SJSA1 (cell line): ENCODE results near the gene MYL3. TPM values are rescaled to one million over a fixed set of nuclear protein-coding genes. Genes with fewer than 3 reads are reported as not detected.

Source experiments
- DNase-seq, 2 experiments: peaks; one replicate each; pipeline ENCODE4 v3.0.0-alpha.2; 2015 to 2020; ENCODE audit warnings: low spot score in 2 of 2, low read depth in 1 of 2
- H3K27ac ChIP-seq: fragments of 250-450 bp; sonication (Bioruptor Pico); 2 replicates; pipeline ENCODE4 v1.5.1; 2020; ENCODE audit warnings: mild to moderate bottlenecking, moderate library complexity
- H3K27me3 ChIP-seq: fragments of 250-450 bp; sonication (Bioruptor Pico); replicated peaks from 2 replicates; pipeline ENCODE4 v1.5.1; 2020; ENCODE audit warnings: mild to moderate bottlenecking, moderate library complexity
- H3K36me3 ChIP-seq: fragments of 250-450 bp; sonication (Bioruptor Pico); 2 replicates; pipeline ENCODE4 v1.5.1; 2020; ENCODE audit warnings: mild to moderate bottlenecking
- H3K4me1 ChIP-seq: fragments of 250-450 bp; sonication (Bioruptor Pico); replicated peaks from 2 replicates; pipeline ENCODE4 v1.6.1; 2021; ENCODE audit warnings: mild to moderate bottlenecking
- H3K4me3 ChIP-seq: fragments of 250-450 bp; sonication (Bioruptor Pico); 2 replicates; pipeline ENCODE4 v1.5.1; 2020; ENCODE audit warnings: mild to moderate bottlenecking
- H3K9me3 ChIP-seq: fragments of 250-450 bp; sonication (Bioruptor Pico); replicated peaks from 2 replicates; pipeline ENCODE4 v1.5.1; 2020; ENCODE audit warnings: mild to moderate bottlenecking
- total RNA-seq: library from RNA; depleted of rRNA; stranded (reverse); fragments of >200 nt; shearing (Covaris generic); gene quantifications from 2 replicates; pipeline ENCODE4 v1.2.3, GENCODE V29; 2014

Gene MYL3
- total RNA-seq, 1 experiment from 2014 or later: not detected

DNA sequence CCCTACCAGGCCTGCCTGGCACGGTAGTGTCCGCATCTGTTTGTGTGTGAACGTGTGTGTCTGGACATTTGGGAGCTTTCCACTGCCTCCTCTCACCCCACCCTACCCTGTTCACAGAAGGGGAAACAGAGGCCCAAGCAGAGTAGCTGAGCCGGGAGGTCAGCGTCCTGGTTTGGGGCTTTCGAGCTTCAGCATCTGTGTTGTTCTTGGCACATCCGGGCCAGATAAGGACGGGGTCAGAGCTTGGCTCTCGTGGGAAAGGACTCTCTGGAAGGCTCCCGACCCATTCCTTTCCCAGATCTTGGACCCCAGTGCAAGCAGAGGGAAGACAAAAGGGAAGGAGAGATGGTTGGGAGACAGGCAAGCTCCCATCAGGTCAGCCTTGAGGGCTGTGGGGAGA, 8.0 kb upstream of the MYL3 start:
- Histone ChIP-seq H3K4me3 (no peak overlapping the region), H3K36me3 (no peaks in the 10 kb centered on the region), H3K4me1 (peaks cover 11% of the 10 kb centered on the region), H3K27me3 (no peaks in the 10 kb centered on the region), H3K27ac (no peak overlapping the region), H3K9me3 (no peaks in the 10 kb centered on the region)
- no peak for DNase-seq

DNA sequence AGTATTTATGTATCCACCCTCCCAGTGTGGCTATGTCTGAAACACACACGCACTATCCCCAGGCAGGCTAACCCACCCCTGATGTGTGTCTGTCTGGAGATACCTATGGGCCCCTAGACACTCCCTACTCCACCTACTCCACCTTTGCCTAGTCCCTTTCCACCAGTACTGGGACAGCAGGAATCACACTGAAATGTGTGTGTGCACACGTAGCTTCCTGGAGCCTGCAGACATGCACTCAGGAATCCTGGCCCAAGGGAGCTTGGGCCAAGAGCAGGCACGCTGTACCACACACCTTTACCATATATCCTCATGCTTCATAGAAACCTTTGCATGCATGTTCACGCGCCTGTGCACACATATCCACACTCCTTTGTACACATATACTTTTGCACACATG, 7.4 kb upstream of the MYL3 start:
- DNase-seq: no peak
- Histone ChIP-seq H3K27ac (no peak overlapping the region), H3K27me3 (no peaks in the 10 kb centered on the region), H3K36me3 (no peaks in the 10 kb centered on the region), H3K4me3 (no peak overlapping the region), H3K9me3 (no peaks in the 10 kb centered on the region), H3K4me1 (peaks cover 11% of the 10 kb centered on the region)

DNA sequence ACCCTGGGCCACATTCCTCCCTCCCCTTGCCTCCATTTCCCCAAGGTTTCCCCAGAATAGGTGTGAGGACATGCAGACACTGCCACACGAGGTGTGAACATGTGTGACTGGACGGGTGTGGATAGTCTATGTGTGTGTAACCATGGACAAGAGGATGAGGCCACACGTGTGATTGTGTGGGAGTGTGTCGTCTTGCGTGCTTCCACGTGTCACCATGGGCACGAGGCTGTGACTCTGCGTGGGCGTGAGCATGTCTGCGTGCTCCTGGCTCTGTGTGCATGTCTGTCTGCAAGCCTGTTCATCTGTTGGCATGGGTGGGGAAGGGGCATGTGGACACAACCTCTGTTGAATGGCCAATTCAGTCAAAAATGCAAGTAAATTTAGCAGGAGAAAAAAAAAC, 6.2 kb upstream of the MYL3 start:
- Histone ChIP-seq H3K27me3 (no peaks in the 10 kb centered on the region), H3K36me3 (no peaks in the 10 kb centered on the region), H3K9me3 (no peaks in the 10 kb centered on the region), H3K27ac (no peak overlapping the region), H3K4me3 (no peak overlapping the region), H3K4me1 (peaks cover 7% of the 10 kb centered on the region)
- no peak for DNase-seq

DNA sequence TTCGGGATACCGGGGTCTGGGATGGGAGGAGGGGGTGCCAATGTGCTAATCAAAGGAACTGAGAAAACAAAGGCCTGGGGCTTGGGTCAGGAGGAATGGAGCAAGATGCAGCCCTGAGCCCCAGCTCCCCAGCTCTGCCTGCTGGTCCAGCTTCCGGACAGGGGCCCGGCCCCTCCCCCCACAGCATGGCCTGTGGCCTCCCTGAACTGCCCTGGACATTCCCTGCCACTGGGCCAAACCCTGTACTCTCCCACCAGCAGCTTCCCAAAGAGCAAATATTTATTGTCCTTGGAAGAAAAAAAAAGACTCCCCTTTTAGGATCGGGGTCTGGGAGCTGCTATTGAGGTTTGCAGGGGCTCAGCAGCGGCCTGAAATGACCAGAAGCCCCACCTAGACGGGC, 5.7 kb upstream of the MYL3 start:
- H3K4me3 ChIP-seq: no peak overlapping the region
- no peaks in the 10 kb centered on the region for H3K27me3 ChIP-seq
- no peak overlapping the region for H3K27ac ChIP-seq
- no peaks in the 10 kb centered on the region for H3K36me3 ChIP-seq
- no peaks in the 10 kb centered on the region for H3K9me3 ChIP-seq
- DNase-seq: no peak
- peaks cover 2% of the 10 kb centered on the region for H3K4me1 ChIP-seq

DNA sequence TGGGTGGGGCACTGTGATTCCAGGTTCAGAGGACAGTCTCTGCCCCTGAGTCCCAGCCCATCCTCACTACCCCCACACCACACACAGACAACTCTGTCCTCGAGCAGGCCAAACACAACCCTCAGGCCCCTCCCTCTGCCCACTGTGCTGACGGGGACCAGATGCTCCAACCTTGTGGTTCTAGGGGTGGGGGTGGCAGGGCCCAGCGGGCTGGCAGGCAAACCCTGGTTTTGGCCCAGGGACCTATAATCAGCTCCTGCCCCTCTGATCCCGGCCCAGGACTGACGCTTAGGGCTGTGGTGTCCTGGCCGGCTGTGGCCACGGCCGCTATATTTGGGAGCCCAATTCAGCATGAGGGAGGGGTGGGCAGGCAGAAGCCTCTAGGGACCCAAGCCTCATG, 5.0 kb upstream of the MYL3 start:
- no peaks in the 10 kb centered on the region for H3K36me3 ChIP-seq
- DNase-seq: no peak
- no peaks in the 10 kb centered on the region for H3K9me3 ChIP-seq
- H3K27me3 ChIP-seq: no peaks in the 10 kb centered on the region
- H3K27ac ChIP-seq: no peak overlapping the region
- no peak overlapping the region for H3K4me3 ChIP-seq
- H3K4me1 ChIP-seq: no peaks in the 10 kb centered on the region

DNA sequence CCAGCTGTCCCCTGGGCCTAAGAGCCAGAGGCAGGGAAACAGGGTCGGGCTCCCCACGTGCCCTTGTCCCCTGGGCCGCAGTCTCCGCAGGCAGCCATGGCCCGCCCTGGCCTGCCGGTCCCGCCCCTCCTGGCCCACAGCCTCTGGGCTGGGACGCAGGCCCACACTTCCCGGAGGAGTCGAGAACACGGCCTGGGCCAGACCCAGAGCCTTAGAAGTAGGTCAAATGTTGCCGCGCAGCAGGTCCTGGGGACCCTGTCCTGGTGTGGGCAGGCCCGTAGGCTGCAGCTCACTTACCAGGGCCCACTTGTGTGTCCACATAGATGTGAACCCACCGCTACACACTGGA, 4.3 kb upstream of the MYL3 start:
- no peak for DNase-seq
- Histone ChIP-seq H3K9me3 (no peaks in the 10 kb centered on the region), H3K4me1 (no peaks in the 10 kb centered on the region), H3K36me3 (no peaks in the 10 kb centered on the region), H3K27ac (no peak overlapping the region), H3K4me3 (no peak overlapping the region), H3K27me3 (no peaks in the 10 kb centered on the region)

DNA sequence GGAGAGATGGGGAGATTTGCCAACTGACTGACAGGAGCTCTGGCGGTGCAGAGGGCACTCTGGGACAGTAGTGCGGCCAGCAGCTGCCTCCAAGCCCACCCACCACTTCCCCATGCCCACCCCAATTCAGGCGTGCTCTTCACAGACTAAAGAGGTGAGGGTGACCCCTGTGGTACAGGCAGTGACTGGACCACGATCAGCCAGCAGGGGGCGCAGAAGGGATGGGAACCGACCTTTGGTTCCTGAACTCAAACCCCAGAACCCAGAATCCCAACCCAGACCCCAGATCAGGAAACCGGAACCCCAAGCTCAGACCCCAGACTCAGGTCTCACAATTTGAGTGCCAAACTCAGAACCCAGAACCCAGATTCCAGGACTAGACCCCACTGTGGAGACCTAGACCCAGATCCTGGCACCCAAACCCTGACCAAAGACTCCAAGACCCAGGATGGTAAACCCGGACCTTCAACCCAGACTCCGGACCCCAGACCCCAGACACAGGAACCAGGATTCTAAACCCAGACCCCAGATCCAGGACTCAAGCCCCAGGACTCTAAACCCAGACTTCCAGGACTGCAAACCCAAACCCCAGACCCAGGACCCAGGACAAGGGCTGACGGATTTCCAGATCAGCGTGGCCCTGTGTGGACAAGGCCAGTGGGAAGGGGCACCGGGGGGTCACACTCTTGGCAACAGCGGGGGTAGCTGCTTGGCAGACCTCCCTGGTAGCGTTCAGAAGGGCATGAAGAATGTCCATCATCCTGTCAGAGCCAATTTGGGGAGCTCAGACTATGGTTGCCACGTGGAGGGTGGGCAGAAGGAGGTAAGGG, 3.7 kb upstream of the MYL3 start:
- no peaks in the 10 kb centered on the region for H3K36me3 ChIP-seq
- no peak overlapping the region for H3K4me3 ChIP-seq
- H3K27ac ChIP-seq: no peak overlapping the region
- H3K4me1 ChIP-seq: no peaks in the 10 kb centered on the region
- H3K27me3 ChIP-seq: no peaks in the 10 kb centered on the region
- DNase-seq: peak; percentile 28 to 73
- H3K9me3 ChIP-seq: no peaks in the 10 kb centered on the region

DNA sequence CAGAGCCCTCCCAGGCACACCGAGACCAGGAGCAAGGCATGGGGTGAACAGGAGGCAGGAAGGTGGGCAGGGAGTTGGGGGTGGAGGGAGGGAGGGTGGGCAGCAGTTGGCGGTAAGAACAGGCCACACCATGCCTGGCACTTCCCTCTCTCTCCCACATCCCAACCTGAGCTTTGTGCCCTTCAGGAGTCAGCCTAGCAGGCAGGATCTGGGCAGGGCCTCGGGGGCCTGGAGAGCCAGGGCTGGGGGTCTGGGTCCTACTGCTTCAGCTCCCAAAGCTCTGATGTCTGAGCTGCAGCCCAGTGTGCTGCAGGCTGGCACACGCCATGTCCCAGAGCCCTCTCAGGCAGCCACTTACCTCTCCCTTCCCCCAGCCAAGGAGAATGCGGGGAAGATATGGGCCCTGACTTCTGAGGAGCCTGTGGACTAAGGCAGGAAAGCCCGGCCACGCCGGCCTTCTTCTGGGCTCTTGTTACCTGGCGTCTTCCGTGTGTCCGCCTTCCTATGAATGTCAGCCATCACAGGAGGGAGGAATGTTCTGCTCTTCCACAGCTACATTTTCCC, 2.9 kb upstream of the MYL3 start:
- no peak overlapping the region for H3K27ac ChIP-seq
- H3K9me3 ChIP-seq: no peaks in the 10 kb centered on the region
- no peak overlapping the region for H3K4me3 ChIP-seq
- no peaks in the 10 kb centered on the region for H3K36me3 ChIP-seq
- no peak for DNase-seq
- H3K4me1 ChIP-seq: no peaks in the 10 kb centered on the region
- no peaks in the 10 kb centered on the region for H3K27me3 ChIP-seq

DNA sequence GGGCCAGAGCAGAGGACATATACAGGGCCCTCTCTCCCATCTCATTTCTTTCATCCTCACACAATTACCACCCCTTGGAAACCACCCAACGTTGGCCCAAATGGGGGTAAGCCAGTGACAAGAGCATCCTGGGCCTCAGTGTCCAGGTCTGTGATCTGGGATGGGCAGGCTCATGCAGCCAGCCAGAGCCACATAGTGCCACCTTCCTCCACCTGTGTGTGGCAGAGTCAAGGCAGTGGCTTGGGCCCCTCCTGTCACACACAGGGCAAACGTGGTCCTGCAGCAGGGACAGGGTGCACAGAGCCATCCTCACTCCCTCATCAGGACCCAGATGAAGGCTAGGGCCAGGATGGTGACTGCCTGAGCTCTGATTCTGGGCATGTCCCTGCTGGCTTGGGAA, 2.3 kb upstream of the MYL3 start:
- Histone ChIP-seq H3K4me1 (no peaks in the 10 kb centered on the region), H3K27ac (no peak overlapping the region), H3K27me3 (no peaks in the 10 kb centered on the region), H3K36me3 (no peaks in the 10 kb centered on the region), H3K9me3 (no peaks in the 10 kb centered on the region), H3K4me3 (no peak overlapping the region)
- no peak for DNase-seq

DNA sequence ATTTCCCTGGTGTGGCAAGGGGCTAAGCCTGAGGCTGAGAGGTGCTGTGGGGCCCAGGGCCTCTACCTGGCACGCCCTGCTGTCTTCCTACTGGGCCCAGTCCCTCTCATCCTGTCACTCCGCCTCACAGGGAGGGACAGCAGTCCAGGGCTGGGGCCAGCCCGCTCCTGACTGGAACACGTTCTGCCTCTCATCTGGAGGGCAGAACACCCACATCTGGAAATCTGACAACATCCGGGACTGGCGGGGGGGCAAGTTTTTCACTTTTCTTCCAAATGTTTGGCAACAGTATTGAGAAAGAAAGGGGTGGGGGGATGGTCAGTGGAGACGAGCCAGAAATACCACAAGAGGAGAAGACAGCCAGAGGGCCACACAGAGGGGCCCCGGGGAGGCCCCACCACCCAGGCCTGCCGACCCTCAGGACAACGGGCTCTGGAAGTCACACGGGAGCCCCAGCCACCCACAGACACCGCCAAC, 1.8 kb upstream of the MYL3 start:
- Histone ChIP-seq H3K9me3 (no peaks in the 10 kb centered on the region), H3K27me3 (no peaks in the 10 kb centered on the region), H3K36me3 (no peaks in the 10 kb centered on the region), H3K4me3 (no peak overlapping the region), H3K4me1 (no peaks in the 10 kb centered on the region), H3K27ac (no peak overlapping the region)
- no peak for DNase-seq

DNA sequence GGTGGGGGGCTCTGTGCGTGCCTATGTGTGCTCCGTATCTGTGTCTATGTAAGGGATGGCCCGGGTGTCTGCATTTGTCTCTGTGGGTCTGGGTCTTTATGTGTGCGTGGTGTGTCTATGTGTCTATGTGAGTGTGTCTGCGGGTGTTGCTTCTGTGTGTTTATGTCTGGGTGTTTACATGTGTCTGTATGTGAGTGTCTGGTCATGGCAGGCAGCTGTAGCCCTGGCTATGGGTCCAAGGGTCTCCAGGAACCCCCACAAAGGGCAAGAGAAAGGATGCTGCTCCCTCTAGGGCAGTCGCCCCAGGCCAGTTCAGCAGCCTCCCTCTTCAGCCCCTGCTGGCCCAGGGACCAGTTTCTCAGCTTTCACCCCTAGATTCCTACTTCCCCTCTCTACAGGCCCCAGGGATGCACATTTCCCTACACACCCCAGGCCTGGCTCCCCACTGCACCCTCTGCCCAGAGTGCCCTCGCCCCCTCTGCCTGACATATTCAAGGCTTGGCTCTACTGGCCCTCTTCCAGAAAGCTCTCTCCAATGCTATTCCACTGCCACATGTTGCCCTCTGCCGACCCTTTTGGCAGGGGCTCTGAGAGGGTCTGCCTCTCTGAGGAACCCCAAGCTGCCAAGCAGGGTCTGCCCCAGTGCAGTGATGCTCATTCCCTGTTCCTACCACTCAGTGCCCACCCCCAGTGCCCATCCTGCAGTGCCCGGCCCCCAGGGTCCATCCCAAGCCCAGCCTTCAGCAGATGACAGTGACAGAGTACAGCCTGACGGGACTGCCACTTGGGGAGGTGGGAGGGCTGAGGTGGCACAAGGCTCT, 1.0 kb upstream of the MYL3 start:
- no peaks in the 10 kb centered on the region for H3K9me3 ChIP-seq
- H3K36me3 ChIP-seq: no peaks in the 10 kb centered on the region
- DNase-seq: no peak
- no peaks in the 10 kb centered on the region for H3K4me1 ChIP-seq
- no peak overlapping the region for H3K4me3 ChIP-seq
- H3K27ac ChIP-seq: no peak overlapping the region
- H3K27me3 ChIP-seq: no peaks in the 10 kb centered on the region

DNA sequence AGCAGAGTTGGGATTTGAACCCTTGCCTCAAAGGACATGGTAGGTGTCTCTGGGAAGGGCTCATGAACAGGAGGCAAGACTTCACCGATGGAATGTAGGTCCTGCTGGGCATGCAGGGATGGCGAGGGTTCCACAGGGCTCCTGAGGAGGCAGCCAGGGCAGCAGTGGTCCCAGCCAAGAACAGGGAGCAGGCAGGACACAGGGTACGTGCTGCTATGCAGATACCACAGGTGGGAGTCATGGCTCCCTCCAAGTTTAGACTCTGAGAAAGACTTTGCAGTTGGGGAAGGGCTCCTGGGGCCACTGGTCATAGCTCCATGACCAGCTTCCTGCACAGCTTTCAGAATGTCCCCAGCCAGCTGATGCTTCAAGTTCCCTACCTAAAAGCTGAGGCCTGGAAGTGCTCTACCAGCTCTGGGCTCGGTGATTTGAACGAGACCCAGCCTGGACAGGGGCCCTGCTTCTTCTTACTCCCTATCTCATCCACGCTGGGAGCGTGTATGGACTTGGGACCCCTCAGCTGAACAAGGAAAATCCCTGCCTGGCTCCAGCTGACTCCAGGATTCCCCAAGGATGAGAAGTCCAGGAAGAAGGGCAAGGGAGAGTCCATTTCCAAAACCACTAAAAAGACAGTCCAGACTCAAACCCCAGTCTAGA, 747 bp downstream of the MYL3 start:
- Histone ChIP-seq H3K36me3 (no peaks in the 10 kb centered on the region), H3K27me3 (no peaks in the 10 kb centered on the region), H3K4me3 (no peak overlapping the region), H3K9me3 (no peaks in the 10 kb centered on the region), H3K27ac (no peak overlapping the region), H3K4me1 (no peaks in the 10 kb centered on the region)
- no peak for DNase-seq

DNA sequence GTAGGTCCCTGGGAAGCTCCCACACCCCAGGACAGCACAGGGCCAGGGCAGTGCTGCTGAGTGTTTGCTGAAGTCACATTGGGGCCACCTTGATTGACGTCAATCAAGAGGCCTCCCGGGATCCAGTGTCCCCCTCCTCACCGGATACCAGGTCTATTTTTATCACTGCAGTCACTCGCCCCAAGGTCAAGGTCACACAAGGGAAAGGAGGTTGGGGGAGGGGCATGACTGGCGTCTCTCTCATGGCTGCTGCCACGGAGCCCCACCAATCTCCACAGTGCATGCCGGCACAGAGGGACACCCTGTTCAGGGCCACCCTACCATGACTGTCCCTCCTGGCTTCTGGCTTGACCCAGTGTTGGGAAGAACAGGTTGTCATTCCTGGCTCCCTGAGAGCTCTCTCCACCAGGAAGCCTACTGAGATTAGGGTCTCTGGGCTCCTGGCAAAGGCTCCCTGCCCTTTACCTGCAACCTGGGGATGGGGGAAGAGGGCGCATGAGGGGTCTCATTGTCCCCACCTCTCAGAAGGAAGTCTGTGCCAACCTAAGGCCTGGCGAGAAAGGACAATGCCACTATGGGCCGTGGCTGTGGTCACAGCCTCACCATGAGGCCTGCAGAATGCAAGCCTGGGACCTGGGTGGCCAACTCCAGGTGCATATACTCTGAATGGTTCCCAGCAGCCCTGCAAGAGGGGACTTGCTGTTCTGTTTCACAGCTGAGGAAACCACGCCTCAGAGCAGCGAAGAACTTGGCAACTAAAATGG, 1.5 kb downstream of the MYL3 start:
- Histone ChIP-seq H3K9me3 (no peaks in the 10 kb centered on the region), H3K4me1 (no peaks in the 10 kb centered on the region), H3K27me3 (no peaks in the 10 kb centered on the region), H3K4me3 (no peak overlapping the region), H3K27ac (no peak overlapping the region), H3K36me3 (no peaks in the 10 kb centered on the region)
- DNase-seq: no peak
